HG02938 (cell line): ENCODE results near the gene MIF4GD.
"Not testable (repeated sequence)": the region's sequence is repeated elsewhere in the genome, so short reads cannot be mapped to it uniquely, and the experiment has no call there.

ENCODE experiments used
- ATAC-seq: cut with Tn5 transposase; IDR thresholded peaks from one replicate; pipeline ENCODE4 v1.9.1; 2021; ENCODE audit warnings: mild to moderate bottlenecking, moderate library complexity; ENCODE audit not compliant: unreplicated experiment

MIF4GD gene

GRCh38 chr17:75262112-75262606, 8.9 kb downstream of the MIF4GD start:
- no peak for ATAC-seq

- peak; percentile 78 for ATAC-seq
Observed at GRCh38 chr17:75261336-75262111, 9.5 kb downstream of the MIF4GD start, which contains the start of the genes GGA3 and MRPS7. TSS of gene GGA3 (minus strand) at chr17:75261606. CDS start at chr17:75261587, 19 bp downstream. TSS of gene MRPS7 (plus strand) at chr17:75261879. CDS start at chr17:75261901, 22 bp downstream.

- peak; percentile 17 for ATAC-seq
Observed at GRCh38 chr17:75260641-75261335, 10.2 kb downstream of the MIF4GD start.

GRCh38 chr17:75257228-75257627, 13.8 kb downstream of the MIF4GD start:
- ATAC-seq: not testable (repeated sequence)

- not testable (repeated sequence) for ATAC-seq
Observed at GRCh38 chr17:75255954-75256698, 14.9 kb downstream of the MIF4GD start.

GRCh38 chr17:75252039-75252816, 18.8 kb downstream of the MIF4GD start:
- ATAC-seq: no peak

GRCh38 chr17:75250009-75250471, 21.0 kb downstream of the MIF4GD start:
- ATAC-seq: peak; percentile 82

GRCh38 chr17:75249564-75249963, 21.5 kb downstream of the MIF4GD start:
- ATAC-seq: no peak

- no peak for ATAC-seq
Observed at GRCh38 chr17:75246404-75246803, 24.6 kb downstream of the MIF4GD start.

GRCh38 chr17:75245011-75245410, 26.0 kb downstream of the MIF4GD start:
- ATAC-seq: no peak

GRCh38 chr17:75244133-75244866, 26.7 kb downstream of the MIF4GD start:
- no peak for ATAC-seq

- ATAC-seq: no peak
Observed at GRCh38 chr17:75242461-75243042, 28.5 kb downstream of the MIF4GD start.

- no peak for ATAC-seq
Observed at GRCh38 chr17:75241996-75242460, 29.0 kb downstream of the MIF4GD start.

GRCh38 chr17:75241502-75241901, 29.5 kb downstream of the MIF4GD start:
- no peak for ATAC-seq

- ATAC-seq: no peak
Observed at GRCh38 chr17:75241143-75241430, 29.9 kb downstream of the MIF4GD start.

- ATAC-seq: no peak
Observed at GRCh38 chr17:75240394-75241142, 30.5 kb downstream of the MIF4GD start.

GRCh38 chr17:75239778-75240393, 31.1 kb downstream of the MIF4GD start:
- no peak for ATAC-seq

GRCh38 chr17:75239214-75239613, 31.8 kb downstream of the MIF4GD start:
- no peak for ATAC-seq
